Liver (tissue), 9 donors: ENCODE data around the gene KRTAP5-2. TPM values are rescaled to one million over a fixed set of nuclear protein-coding genes. Genes with fewer than 3 reads are reported as not detected.

ENCODE experiments used
- DNase-seq: peaks from one replicate; pipeline ENCODE4 v3.0.0-alpha.2; 2017; ENCODE audit warnings: low spot score
- H3K27ac ChIP-seq, 2 donors: one replicate each; pipeline ENCODE4 v1.7.0; 2013; ENCODE audit warnings: inconsistent platforms in 2 of 2, low read length in 2 of 2, control low read depth in 1 of 2, low read depth in 1 of 2, mild to moderate bottlenecking in 1 of 2
- H3K27me3 ChIP-seq, 4 donors: one replicate each; pipeline versions ENCODE4 v1.6.1 to v1.7.0; 2013; ENCODE audit warnings: low read length in 3 of 4, inconsistent platforms in 1 of 4, mild to moderate bottlenecking in 1 of 4, moderate library complexity in 1 of 4; ENCODE audit not compliant: control insufficient read depth in 4 of 4, insufficient read depth in 4 of 4
- H3K36me3 ChIP-seq, 4 donors: one replicate each; pipeline versions ENCODE4 v1.6.1 to v1.7.0; 2013; ENCODE audit warnings: low read length in 3 of 4, mild to moderate bottlenecking in 3 of 4, low read depth in 1 of 4, moderate library complexity in 1 of 4; ENCODE audit not compliant: control insufficient read depth in 4 of 4, insufficient read depth in 3 of 4
- H3K4me1 ChIP-seq, 4 donors: one replicate each; pipeline versions ENCODE4 v1.6.1 to v1.7.0; 2013; ENCODE audit warnings: low read length in 3 of 4, mild to moderate bottlenecking in 3 of 4, moderate library complexity in 1 of 4; ENCODE audit not compliant: control insufficient read depth in 4 of 4, insufficient read depth in 4 of 4
- H3K4me3 ChIP-seq, 3 donors: one replicate each; pipeline versions ENCODE4 v1.6.1 to v1.7.0; 2013; ENCODE audit warnings: low read length in 3 of 3, control low read depth in 1 of 3, low read depth in 1 of 3, mild to moderate bottlenecking in 1 of 3
- H3K9ac ChIP-seq, 2 donors: one replicate each; pipeline ENCODE4 v1.7.0; 2013; ENCODE audit warnings: low read length in 2 of 2, mild to moderate bottlenecking in 2 of 2, moderate library complexity in 2 of 2, control low read depth in 1 of 2, low read depth in 1 of 2
- H3K9me3 ChIP-seq, 4 donors: one replicate each; pipeline versions ENCODE4 v1.6.1 to v1.7.0; 2013; ENCODE audit warnings: low read length in 3 of 4; ENCODE audit not compliant: control insufficient read depth in 4 of 4
- ATF3 ChIP-seq: IDR thresholded peaks from 2 replicates; pipeline ENCODE4 v1.6.1; 2016; ENCODE audit warnings: antibody characterized with exemption
- CTCF ChIP-seq: fragments of 150-350 bp; IDR thresholded peaks from 2 replicates; pipeline ENCODE4 v1.5.1; 2017; ENCODE audit warnings: improper control_type of control experiment, low read depth, low read length; ENCODE audit not compliant: missing input control
- EGR1 ChIP-seq, 2 donors: IDR thresholded peaks; 2 replicates each; pipeline ENCODE4 v1.6.1; 2016 to 2018; ENCODE audit warnings: antibody characterized with exemption in 2 of 2, low read depth in 2 of 2
- FOXA1 ChIP-seq: IDR thresholded peaks from 2 replicates; pipeline ENCODE4 v1.6.1; 2016; ENCODE audit warnings: antibody characterized with exemption
- FOXA2 ChIP-seq: IDR thresholded peaks from 2 replicates; pipeline ENCODE4 v1.6.1; 2016; ENCODE audit warnings: antibody characterized with exemption
- GABPA ChIP-seq, 2 donors: IDR thresholded peaks in 1 of 2; conservative IDR thresholded peaks in 1 of 2; 2 replicates each; pipeline ENCODE4 v1.6.1; 2016; ENCODE audit warnings: antibody characterized with exemption in 2 of 2, mild to moderate bottlenecking in 1 of 2, moderate library complexity in 1 of 2
- HNF4A ChIP-seq, 2 donors: conservative IDR thresholded peaks; 2 replicates each; pipeline ENCODE4 v1.6.1; 2016; ENCODE audit warnings: antibody characterized with exemption in 2 of 2, mild to moderate bottlenecking in 2 of 2
- HNF4G ChIP-seq: IDR thresholded peaks from 2 replicates; pipeline ENCODE4 v1.6.1; 2016; ENCODE audit warnings: antibody characterized with exemption
- JUND ChIP-seq, 2 donors: IDR thresholded peaks; 2 replicates each; pipeline ENCODE4 v1.6.1; 2016; ENCODE audit warnings: antibody characterized with exemption in 2 of 2
- MAX ChIP-seq: IDR thresholded peaks from 2 replicates; pipeline ENCODE4 v1.6.1; 2016; ENCODE audit warnings: antibody characterized with exemption
- NR2F2 ChIP-seq: IDR thresholded peaks from 2 replicates; pipeline ENCODE4 v1.6.1; 2016; ENCODE audit warnings: antibody characterized with exemption
- RAD21 ChIP-seq, 2 donors: IDR thresholded peaks; 2 replicates each; pipeline ENCODE4 v1.6.1; 2016; ENCODE audit warnings: antibody characterized with exemption in 2 of 2, mild to moderate bottlenecking in 2 of 2
- REST ChIP-seq: IDR thresholded peaks from 2 replicates; pipeline ENCODE4 v1.6.1; 2016; ENCODE audit warnings: antibody characterized with exemption, mild to moderate bottlenecking
- RXRA ChIP-seq, 2 donors: IDR thresholded peaks; 2 replicates each; pipeline ENCODE4 v1.6.1; 2017 to 2018; ENCODE audit warnings: antibody characterized with exemption in 2 of 2, mild to moderate bottlenecking in 1 of 2
- SP1 ChIP-seq: IDR thresholded peaks from 2 replicates; pipeline ENCODE4 v1.6.1; 2018; ENCODE audit warnings: antibody characterized with exemption, mild to moderate bottlenecking
- TAF1 ChIP-seq: conservative IDR thresholded peaks from 2 replicates; pipeline ENCODE4 v1.6.1; 2016; ENCODE audit warnings: antibody characterized with exemption, mild to moderate bottlenecking
- YY1 ChIP-seq: IDR thresholded peaks from 2 replicates; pipeline ENCODE4 v1.6.1; 2016; ENCODE audit warnings: antibody characterized with exemption, mild to moderate bottlenecking
- ZBTB33 ChIP-seq: IDR thresholded peaks from 2 replicates; pipeline ENCODE4 v1.6.1; 2016; ENCODE audit warnings: antibody characterized with exemption
- WGBS: extraction: QIAGEN DNeasy Blood & Tissue Kit; methylation state at CpG from one replicate; pipeline ENCODE4 v1.1.7; 2013; 5-methylcytosine and 5-hydroxymethylcytosine counted together
- polyA plus RNA-seq, 2 donors: library from polyadenylated mRNA; stranded (reverse) in 1 of 2; unstranded in 1 of 2; fragments of 200-250 nt in 1 of 2; fragments of >200 nt in 1 of 2; fragmentation: Nextera tagmentation in 1 of 2; extraction: Ambion mirVana in 1 of 2; gene quantifications; one replicate each; pipeline versions ENCODE4 v1.2.1 to v1.2.3, GENCODE V29; 2013 to 2015
- total RNA-seq, 2 donors: library from RNA; depleted of rRNA; stranded (reverse); fragments of >200 nt; gene quantifications; one replicate each; pipeline ENCODE4 v1.2.3, GENCODE V29; 2014
- donor health status: healthy.
- donor health status: healthy.
- donor health status: healthy.
- donor health status: healthy.
- donor health status: healthy.

The KRTAP5-2 gene
- total and polyA plus RNA-seq, 4 donors = 0.08 TPM; not detected in 3

GRCh38 chr11:1632053-1632714 lies 34.1 kb upstream of the KRTAP5-2 start:
- no peak for DNase-seq
- Histone ChIP-seq H3K27me3 (peaks cover 0 to 8% (median 1%) of the 10 kb centered on the region in 4 donors), H3K4me1 (peaks cover 0 to 6% (median 0%) of the 10 kb centered on the region in 4 donors), H3K9ac (no peak overlapping the region), H3K27ac (no peak overlapping the region), H3K36me3 (no peaks in the 10 kb centered on the region), H3K9me3 (no peaks in the 10 kb centered on the region), H3K4me3 (no peak overlapping the region)
- TF ChIP-seq HNF4A (conservative IDR thresholded peaks at IDR 0.05) (no peak), ZBTB33 (no peak), FOXA2 (no peak), EGR1 (IDR thresholded peaks at IDR 0.05; ENCODE audit: low read depth in 2 of 2) (no peak), RXRA (IDR thresholded peaks at IDR 0.05) (no peak)
- 64% methylated on average over 11 of the region's 11 CpGs for WGBS

- Histone ChIP-seq H3K4me1 (peaks cover 0 to 6% (median 0%) of the 10 kb centered on the region in 4 donors), H3K9ac (no peak overlapping the region), H3K9me3 (no peaks in the 10 kb centered on the region), H3K4me3 (no peak overlapping the region), H3K36me3 (no peaks in the 10 kb centered on the region), H3K27me3 (peaks cover 0 to 8% (median 1%) of the 10 kb centered on the region in 4 donors), H3K27ac (no peak overlapping the region)
- 70% methylated on average over 13 of the region's 13 CpGs for WGBS
- TF ChIP-seq FOXA2 (no peak), RAD21 (IDR thresholded peaks at IDR 0.05) (no peak), FOXA1 (no peak), ATF3 (no peak), EGR1 (IDR thresholded peaks at IDR 0.05; ENCODE audit: low read depth in 2 of 2) (no peak), HNF4A (conservative IDR thresholded peaks at IDR 0.05) (no peak), TAF1 (no peak), RXRA (IDR thresholded peaks at IDR 0.05) (no peak), GABPA (IDR thresholded peaks at IDR 0.05 in 1 of 2, conservative IDR thresholded peaks at IDR 0.05 in 1 of 2) (no peak), YY1 (no peak), JUND (IDR thresholded peaks at IDR 0.05) (no peak), REST (no peak), MAX (no peak), HNF4G (no peak), SP1 (no peak), NR2F2 (no peak), ZBTB33 (no peak), CTCF (no peak)
- no peak for DNase-seq
Observed at GRCh38 chr11:1631066-1631568, 33.0 kb upstream of the KRTAP5-2 start.
